Muscle layer of colon (tissue), 2 donors: ENCODE measurements around the gene EFNA5.

Source experiments
- H3K27ac ChIP-seq: one replicate; pipeline ENCODE4 v1.7.0; 2013; ENCODE audit warnings: low read depth, mild to moderate bottlenecking, low read length, moderate library complexity
- H3K27me3 ChIP-seq, 2 donors: one replicate each; pipeline ENCODE4 v1.7.0; 2013; ENCODE audit warnings: low read length in 2 of 2, mild to moderate bottlenecking in 2 of 2; ENCODE audit not compliant: insufficient read depth in 2 of 2, control insufficient read depth in 1 of 2
- H3K36me3 ChIP-seq: one replicate; pipeline ENCODE4 v1.7.0; 2013; ENCODE audit warnings: mild to moderate bottlenecking, low read length; ENCODE audit not compliant: insufficient read depth
- H3K4me1 ChIP-seq: one replicate; pipeline ENCODE4 v1.7.0; 2013; ENCODE audit warnings: mild to moderate bottlenecking, low read length; ENCODE audit not compliant: insufficient read depth
- H3K4me3 ChIP-seq, 2 donors: one replicate each; pipeline ENCODE4 v1.7.0; 2013; ENCODE audit warnings: low read length in 2 of 2, low read depth in 1 of 2, mild to moderate bottlenecking in 1 of 2, moderate library complexity in 1 of 2
- H3K9ac ChIP-seq: one replicate; pipeline ENCODE4 v1.7.0; 2013; ENCODE audit warnings: low read length
- H3K9me3 ChIP-seq: one replicate; pipeline ENCODE4 v1.7.0; 2013; ENCODE audit warnings: mild to moderate bottlenecking, low read length
- donor health status: abdominal sarcoma.
- donor health status: Adenocarcinoma of cecum.

EFNA5 gene

DNA sequence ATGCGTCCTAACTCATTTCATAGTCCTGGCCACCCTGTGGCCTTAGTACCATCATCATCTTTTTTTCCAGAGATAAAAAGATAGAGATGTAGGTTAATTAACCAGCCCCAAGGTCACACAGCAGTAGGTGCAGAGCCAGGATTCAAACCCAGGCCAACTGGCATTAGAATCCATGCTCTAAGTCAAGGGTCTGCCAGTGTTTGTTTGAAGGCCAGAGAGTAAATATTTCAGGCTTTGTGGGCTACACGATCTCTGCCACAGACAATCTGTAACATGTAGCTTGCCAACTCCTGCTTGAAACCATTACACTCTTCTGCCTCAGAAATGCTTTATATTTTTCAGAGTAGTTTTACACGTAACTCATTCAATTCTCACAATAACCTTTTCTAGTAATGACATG lies 119.6 kb downstream of the EFNA5 start:
- no peak overlapping the region for H3K27ac ChIP-seq
- no peaks in the 10 kb centered on the region for H3K36me3 ChIP-seq
- no peaks in the 10 kb centered on the region for H3K27me3 ChIP-seq
- no peaks in the 10 kb centered on the region for H3K9me3 ChIP-seq
- H3K4me3 ChIP-seq: no peak overlapping the region
- H3K9ac ChIP-seq: no peak overlapping the region
- no peaks in the 10 kb centered on the region for H3K4me1 ChIP-seq

DNA sequence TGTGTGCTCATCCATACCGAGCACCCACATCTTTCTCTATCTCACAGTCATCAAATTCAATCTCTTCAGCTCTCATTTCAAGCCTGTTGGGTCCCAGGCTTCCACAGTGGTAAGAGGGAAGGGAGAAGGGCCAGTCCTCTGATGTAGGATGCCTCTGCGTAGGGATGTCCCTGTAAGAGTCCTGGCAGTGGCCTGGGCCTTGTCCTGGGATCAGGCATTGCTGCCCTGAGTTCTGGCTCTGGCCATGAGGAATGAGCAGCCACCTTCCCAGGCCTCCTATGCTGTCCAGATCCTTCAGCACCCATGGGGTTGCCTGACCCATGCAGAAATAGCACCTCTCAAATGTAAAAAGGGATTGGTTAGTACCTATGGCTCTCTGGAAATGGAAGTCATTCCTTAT lies 121.2 kb downstream of the EFNA5 start:
- no peak overlapping the region for H3K27ac ChIP-seq
- H3K9me3 ChIP-seq: no peaks in the 10 kb centered on the region
- no peak overlapping the region for H3K9ac ChIP-seq
- H3K4me3 ChIP-seq: no peak overlapping the region
- no peaks in the 10 kb centered on the region for H3K4me1 ChIP-seq
- H3K27me3 ChIP-seq: no peaks in the 10 kb centered on the region
- H3K36me3 ChIP-seq: no peaks in the 10 kb centered on the region

GRCh38 chr5:107548477-107548876 lies 122.3 kb downstream of the EFNA5 start:
- H3K9me3 ChIP-seq: no peaks in the 10 kb centered on the region
- H3K9ac ChIP-seq: no peak overlapping the region
- H3K27me3 ChIP-seq: no peaks in the 10 kb centered on the region
- no peak overlapping the region for H3K27ac ChIP-seq
- no peak overlapping the region for H3K4me3 ChIP-seq
- no peaks in the 10 kb centered on the region for H3K36me3 ChIP-seq
- no peaks in the 10 kb centered on the region for H3K4me1 ChIP-seq

DNA sequence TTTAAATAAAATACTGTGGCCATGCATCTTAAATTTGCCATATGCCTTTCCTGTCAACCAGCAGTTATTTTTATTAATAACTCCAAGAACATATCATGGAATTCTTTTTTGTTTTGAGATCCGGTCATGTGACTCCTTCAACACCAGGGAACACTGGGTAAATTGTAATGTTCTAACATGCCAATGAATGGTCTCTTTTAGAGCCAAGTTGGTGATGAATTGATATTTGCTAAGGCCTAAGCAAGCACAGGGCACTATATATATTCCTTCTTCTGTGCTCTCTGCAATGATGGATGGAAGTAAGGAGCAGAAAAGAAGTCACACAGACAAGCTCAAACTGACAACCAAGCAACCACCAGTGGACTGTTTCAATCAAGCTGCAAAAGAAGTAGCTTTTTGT lies 124.0 kb downstream of the EFNA5 start:
- Histone ChIP-seq H3K9ac (no peak overlapping the region), H3K9me3 (no peaks in the 10 kb centered on the region), H3K27me3 (no peaks in the 10 kb centered on the region), H3K4me1 (no peaks in the 10 kb centered on the region), H3K36me3 (no peaks in the 10 kb centered on the region), H3K27ac (no peak overlapping the region), H3K4me3 (no peak overlapping the region)

- H3K9ac ChIP-seq: no peak overlapping the region
- no peak overlapping the region for H3K27ac ChIP-seq
- H3K36me3 ChIP-seq: no peaks in the 10 kb centered on the region
- no peaks in the 10 kb centered on the region for H3K27me3 ChIP-seq
- H3K9me3 ChIP-seq: no peaks in the 10 kb centered on the region
- no peaks in the 10 kb centered on the region for H3K4me1 ChIP-seq
- no peak overlapping the region for H3K4me3 ChIP-seq
These were observed 125.3 kb downstream of the EFNA5 start for GRCh38 chr5:107545486-107545885.

GRCh38 chr5:107544967-107545366 lies 125.8 kb downstream of the EFNA5 start:
- Histone ChIP-seq H3K36me3 (no peaks in the 10 kb centered on the region), H3K9me3 (no peaks in the 10 kb centered on the region), H3K9ac (no peak overlapping the region), H3K27ac (no peak overlapping the region), H3K27me3 (no peaks in the 10 kb centered on the region), H3K4me3 (no peak overlapping the region), H3K4me1 (no peaks in the 10 kb centered on the region)

GRCh38 chr5:107544476-107544875 lies 126.3 kb downstream of the EFNA5 start:
- Histone ChIP-seq H3K9me3 (no peaks in the 10 kb centered on the region), H3K4me3 (no peak overlapping the region), H3K4me1 (no peaks in the 10 kb centered on the region), H3K9ac (no peak overlapping the region), H3K36me3 (no peaks in the 10 kb centered on the region), H3K27me3 (no peaks in the 10 kb centered on the region), H3K27ac (no peak overlapping the region)

DNA sequence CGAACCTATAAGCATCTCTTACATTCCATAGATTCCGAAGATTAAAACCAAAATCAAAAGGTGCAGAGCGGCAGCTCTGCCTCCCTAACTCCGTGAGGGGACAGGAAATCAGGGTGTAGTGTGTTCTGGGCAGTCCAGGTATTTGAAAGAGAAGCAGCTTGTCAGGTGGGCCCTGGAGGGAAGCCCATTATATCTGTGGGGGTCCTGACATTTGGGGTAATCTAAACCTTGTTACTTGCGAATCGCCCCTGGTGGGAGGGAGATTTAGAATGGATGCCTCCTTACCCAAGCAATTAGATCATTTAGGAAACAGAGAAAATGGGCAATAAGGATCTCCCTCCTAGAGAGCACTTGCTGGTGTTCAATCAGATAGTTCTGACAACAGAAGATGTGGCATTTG lies 126.9 kb downstream of the EFNA5 start:
- H3K9me3 ChIP-seq: no peaks in the 10 kb centered on the region
- no peak overlapping the region for H3K27ac ChIP-seq
- H3K27me3 ChIP-seq: no peaks in the 10 kb centered on the region
- no peak overlapping the region for H3K4me3 ChIP-seq
- no peak overlapping the region for H3K9ac ChIP-seq
- H3K36me3 ChIP-seq: no peaks in the 10 kb centered on the region
- no peaks in the 10 kb centered on the region for H3K4me1 ChIP-seq

DNA sequence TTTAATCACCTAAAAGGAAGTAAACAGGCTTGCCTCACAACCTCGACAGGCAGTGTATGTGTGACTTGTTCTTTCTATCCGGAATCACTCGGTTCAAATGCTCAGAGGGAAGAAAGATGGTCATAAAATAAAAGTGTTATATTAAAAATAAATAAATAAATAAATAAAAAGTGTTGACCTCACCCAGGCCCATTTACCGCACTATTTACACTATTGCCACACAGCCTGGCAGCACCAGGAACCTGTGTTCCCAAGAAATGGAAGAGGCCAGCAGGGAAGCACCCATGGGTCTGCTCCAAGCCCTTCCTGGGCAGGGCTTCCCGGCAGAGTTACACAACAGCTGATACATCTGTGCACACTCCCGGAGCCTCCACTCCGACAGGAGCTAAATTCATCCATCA lies 127.9 kb downstream of the EFNA5 start:
- Histone ChIP-seq H3K27ac (no peak overlapping the region), H3K4me1 (no peaks in the 10 kb centered on the region), H3K9me3 (no peaks in the 10 kb centered on the region), H3K27me3 (no peaks in the 10 kb centered on the region), H3K4me3 (peak overlapping the region in 1 of 2 donors; percentile 26), H3K9ac (no peak overlapping the region), H3K36me3 (no peaks in the 10 kb centered on the region)

DNA sequence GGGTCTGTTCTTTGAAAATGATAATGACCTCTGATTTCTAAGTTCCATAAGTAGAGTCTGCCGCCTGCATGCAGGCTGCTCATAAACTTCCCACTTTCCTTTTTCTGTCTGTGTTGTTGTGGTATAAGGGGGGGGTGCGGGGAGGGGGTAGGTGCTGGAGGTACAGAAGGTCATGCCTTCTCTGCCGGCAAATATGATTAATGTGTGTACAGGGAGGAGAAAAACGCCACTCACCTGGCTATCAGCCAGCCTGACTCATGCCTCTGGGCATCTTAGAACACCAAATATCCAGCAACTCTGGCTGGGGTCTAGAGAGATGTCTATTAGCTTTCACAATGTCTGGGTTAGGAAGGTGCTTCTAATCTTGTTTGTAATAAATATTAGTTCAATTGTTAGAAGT lies 128.3 kb downstream of the EFNA5 start:
- Histone ChIP-seq H3K27me3 (no peaks in the 10 kb centered on the region), H3K9ac (no peak overlapping the region), H3K4me1 (no peaks in the 10 kb centered on the region), H3K27ac (peak overlapping the region; percentile 1), H3K9me3 (no peaks in the 10 kb centered on the region), H3K4me3 (peak overlapping the region in 1 of 2 donors; percentile 26), H3K36me3 (no peaks in the 10 kb centered on the region)

- Histone ChIP-seq H3K9me3 (no peaks in the 10 kb centered on the region), H3K9ac (no peak overlapping the region), H3K4me3 (no peak overlapping the region), H3K36me3 (no peaks in the 10 kb centered on the region), H3K27ac (no peak overlapping the region), H3K27me3 (no peaks in the 10 kb centered on the region), H3K4me1 (no peaks in the 10 kb centered on the region)
These were observed 129.3 kb downstream of the EFNA5 start for GRCh38 chr5:107541400-107541799.

- Histone ChIP-seq H3K27me3 (no peaks in the 10 kb centered on the region), H3K4me3 (no peak overlapping the region), H3K36me3 (no peaks in the 10 kb centered on the region), H3K9ac (no peak overlapping the region), H3K27ac (no peak overlapping the region), H3K9me3 (no peaks in the 10 kb centered on the region), H3K4me1 (no peaks in the 10 kb centered on the region)
These were observed 130.9 kb downstream of the EFNA5 start for GRCh38 chr5:107539726-107540330.
